VCaP (cell line): ENCODE data around the gene PIWIL1.

Experiments
- H3K27ac ChIP-seq: fragments of 450-650 bp; 2 replicates; pipeline ENCODE4 v1.5.1; 2017
- TF ChIP-seq, protein P1 (sequence below): fragments of 450-650 bp; conservative IDR thresholded peaks from 2 replicates; pipeline ENCODE4 v1.5.1; 2017; ENCODE audit warnings: mild to moderate bottlenecking, moderate library complexity

PIWIL1 gene

DNA sequence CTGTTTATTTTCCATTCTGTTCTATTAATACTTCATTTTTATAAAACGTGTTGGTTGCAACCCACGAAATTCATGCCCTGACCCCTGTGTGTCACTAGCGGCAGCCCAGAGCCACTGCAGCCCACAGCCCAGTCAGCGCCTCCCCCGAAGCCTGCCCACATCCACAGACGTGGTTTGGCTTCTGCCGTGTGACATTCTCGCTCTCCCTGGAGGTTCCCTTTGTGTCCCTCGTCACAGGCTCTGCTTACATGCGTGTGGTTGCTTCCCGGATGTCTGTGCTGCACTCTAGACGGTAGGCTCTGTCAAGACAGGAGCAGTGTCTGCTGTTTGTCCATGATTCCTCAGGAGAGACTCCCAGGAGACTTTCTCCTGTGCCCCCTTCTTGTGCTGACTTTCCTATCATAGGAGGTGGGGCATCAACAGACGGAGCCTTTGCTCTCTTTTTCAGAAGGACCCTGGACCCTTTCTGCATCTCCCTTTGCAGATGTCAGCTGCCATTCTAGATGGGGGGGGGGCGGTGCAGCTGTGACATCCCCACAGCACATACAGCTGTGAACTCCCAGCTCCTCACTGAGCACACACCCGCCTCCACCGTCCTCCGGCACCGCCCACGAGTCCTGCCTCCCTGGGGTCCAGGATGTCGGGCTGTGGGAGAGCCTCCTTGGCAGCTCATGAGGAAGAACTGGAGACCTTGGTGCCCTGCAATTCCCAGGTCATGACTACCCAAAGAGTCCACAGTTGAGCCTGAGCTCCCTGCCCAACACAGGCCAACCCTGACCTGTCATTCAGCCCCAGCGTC, 36.8 kb upstream of the PIWIL1 start:
- H3K27ac ChIP-seq = no peak overlapping the region
- TF ChIP-seq, protein P1, sequence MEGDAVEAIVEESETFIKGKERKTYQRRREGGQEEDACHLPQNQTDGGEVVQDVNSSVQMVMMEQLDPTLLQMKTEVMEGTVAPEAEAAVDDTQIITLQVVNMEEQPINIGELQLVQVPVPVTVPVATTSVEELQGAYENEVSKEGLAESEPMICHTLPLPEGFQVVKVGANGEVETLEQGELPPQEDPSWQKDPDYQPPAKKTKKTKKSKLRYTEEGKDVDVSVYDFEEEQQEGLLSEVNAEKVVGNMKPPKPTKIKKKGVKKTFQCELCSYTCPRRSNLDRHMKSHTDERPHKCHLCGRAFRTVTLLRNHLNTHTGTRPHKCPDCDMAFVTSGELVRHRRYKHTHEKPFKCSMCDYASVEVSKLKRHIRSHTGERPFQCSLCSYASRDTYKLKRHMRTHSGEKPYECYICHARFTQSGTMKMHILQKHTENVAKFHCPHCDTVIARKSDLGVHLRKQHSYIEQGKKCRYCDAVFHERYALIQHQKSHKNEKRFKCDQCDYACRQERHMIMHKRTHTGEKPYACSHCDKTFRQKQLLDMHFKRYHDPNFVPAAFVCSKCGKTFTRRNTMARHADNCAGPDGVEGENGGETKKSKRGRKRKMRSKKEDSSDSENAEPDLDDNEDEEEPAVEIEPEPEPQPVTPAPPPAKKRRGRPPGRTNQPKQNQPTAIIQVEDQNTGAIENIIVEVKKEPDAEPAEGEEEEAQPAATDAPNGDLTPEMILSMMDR = no peak; the same call in 1 of the 2 replicates

DNA sequence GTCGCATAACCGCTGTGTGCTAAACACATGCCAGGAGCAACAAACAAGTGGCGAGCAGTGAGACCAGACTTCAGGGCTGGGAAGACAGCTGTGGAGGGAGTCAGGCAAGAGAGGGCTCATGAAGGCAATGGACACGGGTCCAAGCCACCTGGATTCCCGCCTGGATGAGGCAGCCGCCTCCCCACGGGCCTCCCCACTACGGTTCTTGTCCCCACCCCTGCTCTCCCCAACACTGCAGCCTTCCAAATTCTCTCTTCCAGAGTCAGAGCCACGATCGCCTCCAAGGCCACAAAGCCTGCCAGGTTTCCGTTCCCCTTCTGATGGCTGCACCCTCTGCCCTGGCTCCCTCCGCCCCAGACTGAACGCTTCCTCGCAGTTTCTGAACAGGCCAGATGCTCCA, 36.1 kb upstream of the PIWIL1 start:
- H3K27ac ChIP-seq = no peak overlapping the region
- TF ChIP-seq, protein P1 = no peak

DNA sequence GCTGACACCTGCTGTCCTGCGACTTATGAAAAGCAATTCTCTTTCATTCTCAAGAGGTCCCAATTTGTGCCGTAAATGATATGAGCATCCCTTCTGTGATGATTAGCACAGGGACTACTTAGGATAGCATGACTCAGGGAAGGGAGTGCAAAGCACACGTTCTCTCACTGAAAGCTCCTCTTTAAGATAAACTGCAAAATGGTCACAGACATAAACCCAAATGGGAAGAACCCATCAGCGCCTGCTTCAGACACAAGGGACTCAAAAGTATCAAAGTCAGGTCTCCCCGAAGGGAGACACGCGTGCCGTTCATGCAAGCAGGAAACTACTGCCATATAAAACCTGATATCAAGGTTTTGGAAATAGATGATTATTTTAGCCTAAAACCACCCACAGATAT, 33.9 kb upstream of the PIWIL1 start:
- H3K27ac ChIP-seq = no peak overlapping the region
- TF ChIP-seq, protein P1 = no peak

DNA sequence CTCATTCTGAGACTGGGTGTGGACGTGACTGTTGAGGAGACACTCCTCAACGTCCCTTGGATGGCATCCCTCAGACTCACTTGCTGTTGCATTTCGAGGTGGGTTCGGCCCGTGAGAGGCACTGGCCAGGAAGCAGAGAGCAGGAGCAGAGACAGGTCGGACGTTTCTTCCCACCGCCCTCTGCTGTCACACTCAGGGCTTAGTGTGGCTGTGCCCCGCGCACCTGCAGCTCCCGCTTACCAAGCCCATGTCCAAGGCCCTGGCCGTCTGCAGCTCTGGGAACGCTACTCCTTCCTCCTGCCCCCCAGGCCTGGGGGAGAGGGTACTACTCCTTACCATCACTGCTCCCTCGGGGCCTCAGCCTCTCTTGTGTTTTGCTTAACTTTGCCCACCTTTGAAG, 29.8 kb upstream of the PIWIL1 start:
- no peak overlapping the region for H3K27ac ChIP-seq
- TF ChIP-seq, protein P1 = no peak

DNA sequence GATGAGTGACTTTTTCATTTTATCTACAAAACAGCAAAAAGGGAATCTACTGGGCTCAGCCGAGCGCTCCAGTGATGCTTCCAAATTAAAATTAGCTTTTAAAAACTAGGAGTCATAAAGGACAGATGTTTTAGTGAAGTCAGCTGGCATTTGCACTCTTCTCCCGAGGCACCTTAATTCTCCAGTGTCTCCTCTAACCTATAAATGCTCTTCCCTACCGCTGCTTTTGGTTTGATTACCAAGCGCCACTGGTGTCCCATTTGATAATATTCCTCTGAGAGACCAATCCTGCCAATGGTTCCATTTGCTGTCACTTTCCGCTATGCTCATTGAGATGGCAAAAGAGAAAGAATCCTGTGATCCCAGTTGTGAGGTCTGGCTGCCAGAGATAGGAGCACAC, 29.3 kb upstream of the PIWIL1 start:
- TF ChIP-seq, protein P1 = no peak

DNA sequence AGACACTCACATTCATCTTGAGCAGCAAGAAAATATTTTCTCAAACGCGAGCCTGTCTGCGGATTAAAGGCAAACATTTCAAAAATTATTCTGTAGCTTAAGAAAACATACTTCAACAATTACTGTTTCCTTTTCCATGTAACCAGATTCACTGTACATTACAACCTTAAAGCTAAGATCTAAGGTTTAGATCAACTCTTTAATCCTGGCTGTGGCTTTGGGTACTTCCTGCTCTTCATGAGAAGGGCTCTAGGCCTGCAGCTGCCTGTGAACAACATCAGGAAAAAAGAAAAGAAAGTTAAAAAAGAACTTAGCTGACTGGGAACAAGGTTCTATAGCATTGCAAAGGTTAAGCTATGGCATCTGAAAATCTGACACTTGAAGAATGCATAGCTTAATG, 21.4 kb upstream of the PIWIL1 start:
- TF ChIP-seq, protein P1 = no peak
- no peak overlapping the region for H3K27ac ChIP-seq

More for the DNA sequence above, 29.3 kb upstream of the PIWIL1 start:
- no peak overlapping the region for H3K27ac ChIP-seq

DNA sequence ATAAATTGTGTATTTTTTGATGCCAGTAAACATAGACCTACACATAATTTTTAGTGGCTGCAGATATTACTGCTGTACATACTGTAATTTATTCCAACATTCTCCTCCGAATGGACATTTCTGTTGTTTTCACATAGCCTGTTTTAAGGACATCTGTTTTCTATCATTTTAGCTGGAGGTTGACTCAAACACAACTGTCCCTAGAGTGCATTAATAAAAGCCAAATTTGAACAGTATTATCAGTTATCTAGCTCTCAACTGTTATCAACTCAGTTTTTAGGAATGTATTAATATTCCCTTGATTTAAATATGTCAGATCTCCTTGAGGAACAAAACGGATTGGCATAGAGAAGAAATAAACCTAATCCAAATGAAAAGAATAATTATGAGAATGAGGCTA, 17.2 kb upstream of the PIWIL1 start:
- TF ChIP-seq, protein P1 = no peak
- H3K27ac ChIP-seq = no peak overlapping the region
